OCI-LY7 (cell line): ENCODE measurements around the gene TSPOAP1.

ENCODE experiments used
- CTCF ChIP-seq: fragments of 200-600 bp; sonication (generic); conservative IDR thresholded peaks from 2 replicates; pipeline ENCODE4 v1.5.1; 2014; ENCODE audit warnings: mild to moderate bottlenecking, antibody characterized with exemption, low read length, moderate library complexity, mixed read lengths
- EZH2phosphoT487 ChIP-seq: fragments of 200-600 bp; sonication (generic); IDR thresholded peaks from 2 replicates; pipeline ENCODE4 v1.6.1; 2018; ENCODE audit warnings: low read depth, borderline replicate concordance, mild to moderate bottlenecking, mixed run types, antibody characterized with exemption, low read length, moderate library complexity, mixed read lengths

- TF ChIP-seq CTCF (no peak), EZH2phosphoT487 (no peak)
Measured at GRCh38 chr17:58345500-58345899, 16.9 kb upstream of the TSPOAP1 start.
